WTC11 (cell line): Measurements from ENCODE around the gene ERBB4. TPM values are rescaled to one million over a fixed set of nuclear protein-coding genes. Genes with fewer than 3 reads are reported as not detected.

ENCODE experiments used
- ATAC-seq: fragments of 200-7000 bp; cut with Tn5 transposase; 2 replicates; pipeline ENCODE4 v1.10.0; 2021; ENCODE audit warnings: mild to moderate bottlenecking, moderate library complexity
- CTCF ChIA-PET: fragments of 300-600 bp; sonication (Branson Sonifier 250); formaldehyde crosslinking; loops from one replicate; lab custom pipeline; 2021; ENCODE audit warnings: antibody characterized with exemption; lab: Charles Lee
- POLR2A ChIA-PET: fragments of 350-600 bp; sonication (Branson Sonifier 250); formaldehyde crosslinking; loops from one replicate; lab custom pipeline; 2021; ENCODE audit warnings: antibody characterized with exemption; lab: Charles Lee
- DNase-seq: peaks from one replicate; pipeline ENCODE4 v3.0.0; 2021; ENCODE audit warnings: low spot score
- H3K27ac Mint-ChIP-seq: 2 replicates; pipeline ENCODE4 v1.8.0; 2021; ENCODE audit warnings: mixed read lengths
- H3K27me3 Mint-ChIP-seq: 2 replicates; pipeline ENCODE4 v1.8.0; 2021; ENCODE audit warnings: low read depth, mild to moderate bottlenecking, moderate library complexity, mixed read lengths
- H3K36me3 Mint-ChIP-seq: 2 replicates; pipeline ENCODE4 v1.8.0; 2021; ENCODE audit warnings: mixed read lengths
- H3K4me1 Mint-ChIP-seq: 2 replicates; pipeline ENCODE4 v1.8.0; 2022; ENCODE audit warnings: mixed read lengths
- H3K4me3 Mint-ChIP-seq: 2 replicates; pipeline ENCODE4 v1.8.0; 2021; ENCODE audit warnings: mild to moderate bottlenecking, moderate library complexity, mixed read lengths
- H3K9me3 Mint-ChIP-seq: 2 replicates; pipeline ENCODE4 v1.8.0; 2021; ENCODE audit warnings: mixed read lengths
- ATF1 ChIP-seq: sonication (generic); formaldehyde crosslinking; IDR thresholded peaks from 2 replicates; pipeline ENCODE4 v1.8.1; 2023; ENCODE audit warnings: mild to moderate bottlenecking, moderate library complexity, missing genetic modification reagents
- FOXP1 ChIP-seq: sonication (generic); formaldehyde crosslinking; IDR thresholded peaks from 2 replicates; pipeline ENCODE4 v1.8.0; 2022; ENCODE audit warnings: missing genetic modification reagents, mild to moderate bottlenecking, moderate library complexity, borderline replicate concordance
- GABPB1 ChIP-seq: sonication (generic); formaldehyde crosslinking; IDR thresholded peaks from 2 replicates; pipeline ENCODE4 v1.8.1; 2023; ENCODE audit warnings: mild to moderate bottlenecking, missing genetic modification reagents
- NFYB ChIP-seq: sonication (generic); formaldehyde crosslinking; conservative IDR thresholded peaks from 2 replicates; pipeline ENCODE4 v1.8.0; 2022; ENCODE audit warnings: low read depth, missing genetic modification reagents
- NR3C1 ChIP-seq: sonication (generic); formaldehyde crosslinking; conservative IDR thresholded peaks from 2 replicates; pipeline ENCODE4 v1.8.1; 2023; ENCODE audit warnings: low read depth, mild to moderate bottlenecking, missing genetic modification reagents
- OVOL2 ChIP-seq: fragments of 250-450 bp; sonication (Bioruptor Pico); IDR thresholded peaks from 2 replicates; pipeline ENCODE4 v1.9.0; 2021; ENCODE audit warnings: mild to moderate bottlenecking, borderline replicate concordance
- RELA ChIP-seq: sonication (generic); formaldehyde crosslinking; IDR thresholded peaks from 2 replicates; pipeline ENCODE4 v1.8.1; 2022; ENCODE audit warnings: missing genetic modification reagents, mild to moderate bottlenecking, borderline replicate concordance
- RORB ChIP-seq: fragments of 250-450 bp; sonication (Bioruptor Pico); IDR thresholded peaks from 2 replicates; pipeline ENCODE4 v1.9.0; 2021; ENCODE audit warnings: mild to moderate bottlenecking
- SOX15 ChIP-seq: fragments of 250-450 bp; sonication (Bioruptor Pico); IDR thresholded peaks from 2 replicates; pipeline ENCODE4 v1.9.0; 2021; ENCODE audit warnings: mild to moderate bottlenecking
- ZNF423 ChIP-seq: fragments of 250-450 bp; sonication (Bioruptor Pico); IDR thresholded peaks from 2 replicates; pipeline ENCODE4 v2.1.2; 2022; ENCODE audit warnings: mild to moderate bottlenecking, moderate library complexity
- total RNA-seq: library from RNA; stranded (reverse); gene quantifications from 3 replicates; pipeline ENCODE4 v1.2.3, GENCODE V29; 2021
- TF ChIP-seq, protein P1 (sequence below): sonication (generic); formaldehyde crosslinking; IDR thresholded peaks from 2 replicates; pipeline ENCODE4 v1.8.1; 2023; ENCODE audit warnings: mild to moderate bottlenecking, missing genetic modification reagents, borderline replicate concordance
- TF ChIP-seq, protein P2 (sequence below): sonication (generic); formaldehyde crosslinking; IDR thresholded peaks from 2 replicates; pipeline ENCODE4 v1.8.1; 2022; ENCODE audit warnings: mild to moderate bottlenecking, missing genetic modification reagents, moderate library complexity, borderline replicate concordance
- TF ChIP-seq, protein P3 (sequence below): fragments of 250-450 bp; sonication (Bioruptor Pico); IDR thresholded peaks from 2 replicates; pipeline ENCODE4 v1.8.0; 2021; ENCODE audit warnings: mild to moderate bottlenecking
- TF ChIP-seq, protein P4 (sequence below): sonication (generic); formaldehyde crosslinking; IDR thresholded peaks from 2 replicates; pipeline ENCODE4 v1.8.0; 2022; ENCODE audit warnings: mild to moderate bottlenecking, missing genetic modification reagents
- TF ChIP-seq, protein P5 (sequence below): sonication (generic); formaldehyde crosslinking; IDR thresholded peaks from 2 replicates; pipeline ENCODE4 v1.8.0; 2022; ENCODE audit warnings: missing genetic modification reagents
- TF ChIP-seq, protein P6 (sequence below): sonication (generic); formaldehyde crosslinking; IDR thresholded peaks from 2 replicates; pipeline ENCODE4 v1.8.0; 2022; ENCODE audit warnings: mild to moderate bottlenecking, missing genetic modification reagents

ERBB4 gene
- total RNA-seq, 1 experiment from 2014 or later, result 1.6 TPM

DNA sequence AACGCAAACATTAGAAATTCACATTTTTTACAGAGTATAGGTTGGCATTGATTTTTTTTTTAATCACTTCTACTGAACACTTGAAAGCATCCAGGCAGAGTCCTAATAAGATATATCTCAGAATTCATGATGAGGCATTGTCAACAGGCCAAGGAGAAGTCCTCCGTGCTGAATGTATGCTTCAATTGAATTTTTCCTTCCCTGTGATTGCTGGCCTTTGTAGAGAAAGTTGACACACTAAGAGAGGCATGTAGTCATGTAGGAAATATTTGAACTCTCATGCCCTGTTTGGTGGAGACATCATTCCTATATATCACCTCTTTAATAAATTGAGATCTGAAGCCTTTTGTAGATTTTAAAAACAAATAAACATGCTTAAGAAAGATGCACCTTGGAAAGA lies 1137.3 kb downstream of the ERBB4 start:
- DNase-seq (no peak), ATAC-seq (no peak)
- Mint-ChIP-seq H3K36me3 (no peaks in the 10 kb centered on the region), H3K9me3 (no peaks in the 10 kb centered on the region), H3K27me3 (no peaks in the 10 kb centered on the region), H3K4me3 (no peak overlapping the region), H3K27ac (no peak overlapping the region), H3K4me1 (no peaks in the 10 kb centered on the region)
- TF ChIP-seq ZNF423 (CRISPR knock-in tag), result no peak
- TF ChIP-seq, protein P1, sequence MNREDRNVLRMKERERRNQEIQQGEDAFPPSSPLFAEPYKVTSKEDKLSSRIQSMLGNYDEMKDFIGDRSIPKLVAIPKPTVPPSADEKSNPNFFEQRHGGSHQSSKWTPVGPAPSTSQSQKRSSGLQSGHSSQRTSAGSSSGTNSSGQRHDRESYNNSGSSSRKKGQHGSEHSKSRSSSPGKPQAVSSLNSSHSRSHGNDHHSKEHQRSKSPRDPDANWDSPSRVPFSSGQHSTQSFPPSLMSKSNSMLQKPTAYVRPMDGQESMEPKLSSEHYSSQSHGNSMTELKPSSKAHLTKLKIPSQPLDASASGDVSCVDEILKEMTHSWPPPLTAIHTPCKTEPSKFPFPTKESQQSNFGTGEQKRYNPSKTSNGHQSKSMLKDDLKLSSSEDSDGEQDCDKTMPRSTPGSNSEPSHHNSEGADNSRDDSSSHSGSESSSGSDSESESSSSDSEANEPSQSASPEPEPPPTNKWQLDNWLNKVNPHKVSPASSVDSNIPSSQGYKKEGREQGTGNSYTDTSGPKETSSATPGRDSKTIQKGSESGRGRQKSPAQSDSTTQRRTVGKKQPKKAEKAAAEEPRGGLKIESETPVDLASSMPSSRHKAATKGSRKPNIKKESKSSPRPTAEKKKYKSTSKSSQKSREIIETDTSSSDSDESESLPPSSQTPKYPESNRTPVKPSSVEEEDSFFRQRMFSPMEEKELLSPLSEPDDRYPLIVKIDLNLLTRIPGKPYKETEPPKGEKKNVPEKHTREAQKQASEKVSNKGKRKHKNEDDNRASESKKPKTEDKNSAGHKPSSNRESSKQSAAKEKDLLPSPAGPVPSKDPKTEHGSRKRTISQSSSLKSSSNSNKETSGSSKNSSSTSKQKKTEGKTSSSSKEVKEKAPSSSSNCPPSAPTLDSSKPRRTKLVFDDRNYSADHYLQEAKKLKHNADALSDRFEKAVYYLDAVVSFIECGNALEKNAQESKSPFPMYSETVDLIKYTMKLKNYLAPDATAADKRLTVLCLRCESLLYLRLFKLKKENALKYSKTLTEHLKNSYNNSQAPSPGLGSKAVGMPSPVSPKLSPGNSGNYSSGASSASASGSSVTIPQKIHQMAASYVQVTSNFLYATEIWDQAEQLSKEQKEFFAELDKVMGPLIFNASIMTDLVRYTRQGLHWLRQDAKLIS, result no peak
- no peak for TF ChIP-seq RORB
- POLR2A ChIA-PET, result no interaction called here
- CTCF ChIA-PET, result no interaction called here

DNA sequence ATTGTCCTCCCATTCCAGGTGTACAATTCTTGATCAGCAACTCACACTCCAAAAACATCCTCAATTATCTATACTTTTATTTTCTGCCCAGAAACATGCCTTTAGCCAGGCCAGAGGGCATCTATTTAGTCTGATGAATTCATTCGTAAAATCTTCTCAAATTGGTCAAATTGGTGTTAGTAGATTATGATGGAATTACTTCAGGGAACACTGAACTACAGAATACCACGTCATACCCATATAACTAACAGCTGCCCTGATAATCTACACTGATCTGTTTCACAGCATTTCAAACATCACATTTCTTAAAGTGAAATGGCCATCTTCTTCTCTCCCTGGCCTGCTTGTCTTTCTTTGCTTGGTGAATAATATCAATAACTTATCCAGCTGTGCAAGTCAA lies 1140.8 kb downstream of the ERBB4 start:
- TF ChIP-seq NR3C1 (CRISPR knock-in tag) (no peak), FOXP1 (CRISPR knock-in tag) (no peak), RELA (no peak), ZNF423 (CRISPR knock-in tag) (no peak), NFYB (CRISPR knock-in tag) (no peak), OVOL2 (CRISPR knock-in tag) (no peak), GABPB1 (no peak), SOX15 (CRISPR knock-in tag) (no peak)
- TF ChIP-seq, protein P2, sequence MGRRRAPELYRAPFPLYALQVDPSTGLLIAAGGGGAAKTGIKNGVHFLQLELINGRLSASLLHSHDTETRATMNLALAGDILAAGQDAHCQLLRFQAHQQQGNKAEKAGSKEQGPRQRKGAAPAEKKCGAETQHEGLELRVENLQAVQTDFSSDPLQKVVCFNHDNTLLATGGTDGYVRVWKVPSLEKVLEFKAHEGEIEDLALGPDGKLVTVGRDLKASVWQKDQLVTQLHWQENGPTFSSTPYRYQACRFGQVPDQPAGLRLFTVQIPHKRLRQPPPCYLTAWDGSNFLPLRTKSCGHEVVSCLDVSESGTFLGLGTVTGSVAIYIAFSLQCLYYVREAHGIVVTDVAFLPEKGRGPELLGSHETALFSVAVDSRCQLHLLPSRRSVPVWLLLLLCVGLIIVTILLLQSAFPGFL (CRISPR knock-in tag), result no peak
- TF ChIP-seq, protein P3, sequence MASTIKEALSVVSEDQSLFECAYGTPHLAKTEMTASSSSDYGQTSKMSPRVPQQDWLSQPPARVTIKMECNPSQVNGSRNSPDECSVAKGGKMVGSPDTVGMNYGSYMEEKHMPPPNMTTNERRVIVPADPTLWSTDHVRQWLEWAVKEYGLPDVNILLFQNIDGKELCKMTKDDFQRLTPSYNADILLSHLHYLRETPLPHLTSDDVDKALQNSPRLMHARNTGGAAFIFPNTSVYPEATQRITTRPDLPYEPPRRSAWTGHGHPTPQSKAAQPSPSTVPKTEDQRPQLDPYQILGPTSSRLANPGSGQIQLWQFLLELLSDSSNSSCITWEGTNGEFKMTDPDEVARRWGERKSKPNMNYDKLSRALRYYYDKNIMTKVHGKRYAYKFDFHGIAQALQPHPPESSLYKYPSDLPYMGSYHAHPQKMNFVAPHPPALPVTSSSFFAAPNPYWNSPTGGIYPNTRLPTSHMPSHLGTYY (CRISPR knock-in tag), result no peak
- ATAC-seq (no peak), DNase-seq (no peak)
- Mint-ChIP-seq H3K27me3 (no peaks in the 10 kb centered on the region), H3K9me3 (no peaks in the 10 kb centered on the region), H3K27ac (no peak overlapping the region), H3K4me1 (no peaks in the 10 kb centered on the region), H3K4me3 (no peak overlapping the region), H3K36me3 (no peaks in the 10 kb centered on the region)
- ChIA-PET POLR2A (no interaction called here), CTCF (no interaction called here)

DNA sequence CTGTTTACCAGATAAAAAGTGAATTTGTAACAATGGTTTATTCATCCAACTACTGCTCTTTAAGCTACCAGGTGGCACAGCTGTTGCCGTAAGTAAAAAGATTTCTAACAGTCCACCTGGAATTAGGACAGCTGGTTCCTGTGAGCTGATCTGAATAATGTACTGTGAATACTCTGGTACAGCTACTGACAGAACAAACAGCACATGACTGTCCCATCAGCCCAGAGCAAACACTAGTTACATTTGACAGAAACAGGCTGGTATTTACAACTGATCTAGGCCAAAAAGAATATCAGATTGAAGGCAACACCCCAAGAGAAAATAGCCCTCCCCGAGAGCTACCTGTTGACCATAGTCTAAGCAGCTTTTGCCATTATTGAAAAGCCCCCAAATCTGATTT lies 1141.8 kb downstream of the ERBB4 start:
- CTCF ChIA-PET, result no interaction called here
- H3K27me3 Mint-ChIP-seq, result no peaks in the 10 kb centered on the region
- DNase-seq, result no peak
- TF ChIP-seq, protein P4, sequence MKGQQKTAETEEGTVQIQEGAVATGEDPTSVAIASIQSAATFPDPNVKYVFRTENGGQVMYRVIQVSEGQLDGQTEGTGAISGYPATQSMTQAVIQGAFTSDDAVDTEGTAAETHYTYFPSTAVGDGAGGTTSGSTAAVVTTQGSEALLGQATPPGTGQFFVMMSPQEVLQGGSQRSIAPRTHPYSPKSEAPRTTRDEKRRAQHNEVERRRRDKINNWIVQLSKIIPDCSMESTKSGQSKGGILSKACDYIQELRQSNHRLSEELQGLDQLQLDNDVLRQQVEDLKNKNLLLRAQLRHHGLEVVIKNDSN, result no peak
- TF ChIP-seq, protein P5, sequence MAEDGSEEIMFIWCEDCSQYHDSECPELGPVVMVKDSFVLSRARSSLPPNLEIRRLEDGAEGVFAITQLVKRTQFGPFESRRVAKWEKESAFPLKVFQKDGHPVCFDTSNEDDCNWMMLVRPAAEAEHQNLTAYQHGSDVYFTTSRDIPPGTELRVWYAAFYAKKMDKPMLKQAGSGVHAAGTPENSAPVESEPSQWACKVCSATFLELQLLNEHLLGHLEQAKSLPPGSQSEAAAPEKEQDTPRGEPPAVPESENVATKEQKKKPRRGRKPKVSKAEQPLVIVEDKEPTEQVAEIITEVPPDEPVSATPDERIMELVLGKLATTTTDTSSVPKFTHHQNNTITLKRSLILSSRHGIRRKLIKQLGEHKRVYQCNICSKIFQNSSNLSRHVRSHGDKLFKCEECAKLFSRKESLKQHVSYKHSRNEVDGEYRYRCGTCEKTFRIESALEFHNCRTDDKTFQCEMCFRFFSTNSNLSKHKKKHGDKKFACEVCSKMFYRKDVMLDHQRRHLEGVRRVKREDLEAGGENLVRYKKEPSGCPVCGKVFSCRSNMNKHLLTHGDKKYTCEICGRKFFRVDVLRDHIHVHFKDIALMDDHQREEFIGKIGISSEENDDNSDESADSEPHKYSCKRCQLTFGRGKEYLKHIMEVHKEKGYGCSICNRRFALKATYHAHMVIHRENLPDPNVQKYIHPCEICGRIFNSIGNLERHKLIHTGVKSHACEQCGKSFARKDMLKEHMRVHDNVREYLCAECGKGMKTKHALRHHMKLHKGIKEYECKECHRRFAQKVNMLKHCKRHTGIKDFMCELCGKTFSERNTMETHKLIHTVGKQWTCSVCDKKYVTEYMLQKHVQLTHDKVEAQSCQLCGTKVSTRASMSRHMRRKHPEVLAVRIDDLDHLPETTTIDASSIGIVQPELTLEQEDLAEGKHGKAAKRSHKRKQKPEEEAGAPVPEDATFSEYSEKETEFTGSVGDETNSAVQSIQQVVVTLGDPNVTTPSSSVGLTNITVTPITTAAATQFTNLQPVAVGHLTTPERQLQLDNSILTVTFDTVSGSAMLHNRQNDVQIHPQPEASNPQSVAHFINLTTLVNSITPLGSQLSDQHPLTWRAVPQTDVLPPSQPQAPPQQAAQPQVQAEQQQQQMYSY (CRISPR knock-in tag), result no peak
- no peak for TF ChIP-seq ATF1 (CRISPR knock-in tag)
- TF ChIP-seq, protein P6, sequence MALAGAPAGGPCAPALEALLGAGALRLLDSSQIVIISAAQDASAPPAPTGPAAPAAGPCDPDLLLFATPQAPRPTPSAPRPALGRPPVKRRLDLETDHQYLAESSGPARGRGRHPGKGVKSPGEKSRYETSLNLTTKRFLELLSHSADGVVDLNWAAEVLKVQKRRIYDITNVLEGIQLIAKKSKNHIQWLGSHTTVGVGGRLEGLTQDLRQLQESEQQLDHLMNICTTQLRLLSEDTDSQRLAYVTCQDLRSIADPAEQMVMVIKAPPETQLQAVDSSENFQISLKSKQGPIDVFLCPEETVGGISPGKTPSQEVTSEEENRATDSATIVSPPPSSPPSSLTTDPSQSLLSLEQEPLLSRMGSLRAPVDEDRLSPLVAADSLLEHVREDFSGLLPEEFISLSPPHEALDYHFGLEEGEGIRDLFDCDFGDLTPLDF, result no peak
- TF ChIP-seq, protein P2 (CRISPR knock-in tag), result no peak
- TF ChIP-seq, all 79 proteins: peak for 0
- POLR2A ChIA-PET, result no interaction called here
- H3K4me1 Mint-ChIP-seq, result no peaks in the 10 kb centered on the region
- H3K27ac Mint-ChIP-seq, result no peak overlapping the region
- no peaks in the 10 kb centered on the region for H3K9me3 Mint-ChIP-seq
- no peaks in the 10 kb centered on the region for H3K36me3 Mint-ChIP-seq
- H3K4me3 Mint-ChIP-seq, result no peak overlapping the region
- no peak for ATAC-seq
